Motor neuron (in vitro differentiated cells): ENCODE measurements around the gene FBXL15. TPM values are rescaled to one million over a fixed set of nuclear protein-coding genes. Genes with fewer than 3 reads are reported as not detected.

Experiments
- ATAC-seq, 8 experiments: fragments of 200-7000 bp; cut with Tn5 transposase; replicated peaks in 6 of 8; 2 replicates each; pipeline ENCODE4 v1.8.0; 2021; ENCODE audit warnings: mild to moderate bottlenecking in 8 of 8, moderate library complexity in 8 of 8
- H3K27ac ChIP-seq, 2 donors: fragments of 250-450 bp; sonication (Bioruptor Pico); 2 replicates each; pipeline ENCODE4 v1.9.0; 2021; ENCODE audit warnings: antibody characterized with exemption in 2 of 2, mild to moderate bottlenecking in 2 of 2, moderate library complexity in 1 of 2
- H3K4me1 ChIP-seq, 2 donors: fragments of 250-450 bp; sonication (Bioruptor Pico); replicated peaks in 1 of 2; 2 replicates each; pipeline ENCODE4 v1.6.1; 2021; ENCODE audit warnings: antibody characterized with exemption in 2 of 2, mild to moderate bottlenecking in 2 of 2, moderate library complexity in 1 of 2
- H3K4me3 ChIP-seq, 5 donors: fragments of 250-450 bp; sonication (Bioruptor Pico); 2 replicates each; pipeline ENCODE4 v1.9.0; 2021; ENCODE audit warnings: antibody characterized with exemption in 5 of 5, mild to moderate bottlenecking in 5 of 5, moderate library complexity in 4 of 5
- WGBS, 10 experiments: fragments of 450-650 bp; shearing (Covaris generic); methylation state at CpG; one replicate each; pipeline ENCODE4 v1.0.0; 2022; 5-methylcytosine and 5-hydroxymethylcytosine counted together
- in situ Hi-C, 9 experiments: fragments of 400-800 bp; cut with MboI; loops; one replicate each; pipeline ENCODE4 v1.15.0; 2021; ENCODE audit warnings: low sequenced_read_pairs in 9 of 9, low pct_unique_long_range_greater_than_20kb in 2 of 9; ENCODE audit not compliant: unreplicated experiment in 9 of 9
- total RNA-seq, 8 experiments: library from RNA; unstranded; fragments of 300-600 nt; gene quantifications; 2 replicates each; pipeline versions ENCODE4 v1.2.3 to v1.2.4, GENCODE V29; 2022

FBXL15 gene
- total RNA-seq, 8 experiments from 2014 or later: 7.0 to 17.4 (median 11.6) TPM

GRCh38 chr10:102408131-102408727 is 12.4 kb upstream of the FBXL15 start:
- H3K4me3 ChIP-seq: peak overlapping the region; percentile 38 to 52 (median 48)
- peak in 3 of 8 experiments; percentile 1 to 4 (median 3) for ATAC-seq
- peak overlapping the region in 1 of 2 donors; percentile 85 for H3K27ac ChIP-seq
- H3K4me1 ChIP-seq: peaks cover 45 to 46% of the 10 kb centered on the region in 2 donors
- whole genome bisulfite sequencing, 10 experiments: 52 to 90% methylated on average over 2 to 3 of the region's 14 CpGs; no CpG with 5 or more reads in 8 of the 10 experiments
- in situ Hi-C loops: no loop called here

- H3K4me3 ChIP-seq: peak overlapping the region; percentile 38 to 52 (median 48)
- WGBS, 10 experiments: 0% methylated on average over 3 to 8 of the region's 103 CpGs; no CpG with 5 or more reads in 8 of the 10 experiments
- peaks cover 52 to 54% of the 10 kb centered on the region in 2 donors for H3K4me1 ChIP-seq
- H3K27ac ChIP-seq: peak overlapping the region; percentile 72 to 85
- in situ Hi-C loops: no loop called here
- peak; percentile 49 to 80 (median 75) for ATAC-seq
Observed at GRCh38 chr10:102408728-102409603, 11.7 kb upstream of the FBXL15 start.

- peak in 4 of 8 experiments; percentile 0 to 3 (median 0) for ATAC-seq
- in situ Hi-C loops: no loop called here
- Histone ChIP-seq H3K4me1 (peaks cover 57 to 60% of the 10 kb centered on the region in 2 donors), H3K4me3 (peak overlapping the region; percentile 38 to 52 (median 48)), H3K27ac (peak overlapping the region; percentile 72 to 85)
- WGBS, 10 experiments: 0 to 52% (median 31%) methylated on average over 2 to 9 of the region's 24 CpGs; no CpG with 5 or more reads in 4 of the 10 experiments
Observed at GRCh38 chr10:102409604-102410428, 10.8 kb upstream of the FBXL15 start.

- 27 to 38% methylated on average over 3 to 7 of the region's 48 CpGs; no CpG with 5 or more reads in 8 of the 10 experiments for WGBS, 10 experiments
- H3K4me3 ChIP-seq: peak overlapping the region; percentile 15 to 52 (median 48)
- ATAC-seq: peak; percentile 7 to 44 (median 30)
- peaks cover 57 to 63% of the 10 kb centered on the region in 2 donors for H3K4me1 ChIP-seq
- in situ Hi-C loops: no loop called here
- H3K27ac ChIP-seq: peak overlapping the region; percentile 72 to 85
Observed at GRCh38 chr10:102410429-102411073, 10.1 kb upstream of the FBXL15 start.

DNA sequence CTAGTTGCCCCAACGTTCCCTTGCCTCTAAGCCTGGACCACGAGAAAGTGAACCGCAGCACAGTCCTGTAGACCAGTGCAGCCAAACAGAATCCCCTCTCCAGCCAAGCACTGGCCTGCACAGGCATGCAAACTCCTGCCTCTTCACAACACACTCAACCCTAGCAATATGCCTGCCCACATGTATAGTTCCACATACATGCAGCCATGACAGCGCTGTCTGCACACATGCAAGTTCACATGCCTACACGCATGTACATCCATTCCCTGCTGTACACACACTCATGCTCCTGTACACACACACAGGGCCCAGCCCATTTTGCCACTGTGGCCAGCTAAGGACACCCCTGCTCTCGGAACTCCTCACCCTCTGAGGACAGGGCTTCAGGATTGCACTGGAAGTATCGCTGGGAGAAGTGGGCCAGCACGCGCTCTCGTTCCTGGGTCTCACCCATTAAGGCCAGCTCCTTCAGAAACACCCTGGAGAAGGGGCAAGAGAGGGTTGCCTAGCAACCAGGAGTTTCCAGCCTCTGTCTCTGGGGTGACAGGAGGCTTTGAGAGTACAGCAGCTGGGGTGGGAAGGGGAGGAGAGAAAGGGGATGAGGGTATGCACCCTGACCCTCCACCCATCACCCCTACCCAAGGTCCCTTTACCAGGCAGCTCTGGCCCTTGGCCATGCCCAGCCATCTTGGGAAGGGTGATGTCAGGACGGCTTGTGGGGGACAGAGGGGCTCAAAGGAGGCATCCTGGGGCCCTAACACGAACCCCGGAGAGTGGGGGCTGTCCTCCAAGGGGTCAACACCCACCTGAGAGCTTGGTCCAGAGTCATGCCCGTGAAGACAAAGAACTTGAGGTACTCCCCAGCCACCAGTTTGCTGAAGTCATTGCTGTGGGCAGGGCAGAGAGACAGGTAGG is 9.0 kb upstream of the FBXL15 start:
- no peak overlapping the region for H3K4me3 ChIP-seq
- WGBS, 10 experiments: 33 to 100% (median 57%) methylated on average over 1 to 3 of the region's 14 CpGs; no CpG with 5 or more reads in 4 of the 10 experiments
- peak overlapping the region; percentile 53 to 85 for H3K27ac ChIP-seq
- H3K4me1 ChIP-seq: peaks cover 57 to 63% of the 10 kb centered on the region in 2 donors
- no peak for ATAC-seq
- in situ Hi-C loops: no loop called here

- no peak for ATAC-seq
- Histone ChIP-seq H3K4me3 (no peak overlapping the region), H3K27ac (peak overlapping the region; percentile 53 to 85), H3K4me1 (peaks cover 57 to 65% of the 10 kb centered on the region in 2 donors)
- in situ Hi-C loops: no loop called here
- WGBS, 10 experiments: 20 to 100% (median 61%) methylated on average over 1 to 3 of the region's 10 CpGs; no CpG with 5 or more reads in 6 of the 10 experiments
Observed at GRCh38 chr10:102412293-102412692, 8.3 kb upstream of the FBXL15 start.

DNA sequence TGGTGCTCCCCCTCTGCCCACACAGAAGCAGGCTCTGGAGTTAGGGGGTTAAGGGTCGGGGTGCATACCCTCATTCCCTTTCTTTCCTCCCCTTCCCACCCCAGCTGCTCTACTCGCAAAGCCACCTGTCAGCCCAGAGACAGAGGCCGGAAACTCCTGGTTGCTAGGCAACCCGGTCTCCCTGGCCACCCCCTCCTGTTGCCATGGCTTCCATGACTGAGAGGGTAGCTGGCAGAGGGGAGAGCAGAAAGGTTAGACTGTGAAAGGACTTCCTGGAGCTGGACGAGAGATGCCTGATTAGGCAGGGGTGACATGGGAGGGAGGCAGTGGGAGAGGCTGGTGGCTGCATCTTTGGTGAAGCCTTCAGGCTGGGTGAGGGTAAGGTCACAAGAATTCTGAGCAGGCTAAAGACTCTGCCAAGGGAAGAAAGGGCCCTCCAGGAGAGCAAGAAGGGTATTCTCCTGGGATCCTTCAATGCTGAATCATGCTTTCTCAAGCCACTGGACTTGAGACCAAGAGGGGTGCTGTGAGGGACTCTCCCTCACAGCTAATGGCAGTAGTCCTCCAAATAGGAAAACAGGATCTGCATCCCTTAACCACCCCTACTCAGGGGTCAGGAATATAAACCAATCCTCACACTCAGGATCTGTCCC is 7.5 kb upstream of the FBXL15 start:
- Histone ChIP-seq H3K27ac (peak overlapping the region; percentile 53 to 85), H3K4me1 (peaks cover 59 to 65% of the 10 kb centered on the region in 2 donors), H3K4me3 (no peak overlapping the region)
- in situ Hi-C loops: no loop called here
- 0 to 20% (median 3%) methylated on average over 1 to 3 of the region's 5 CpGs; no CpG with 5 or more reads in 6 of the 10 experiments for WGBS, 10 experiments
- peak in 5 of 8 experiments; percentile 35 to 50 (median 36) for ATAC-seq

DNA sequence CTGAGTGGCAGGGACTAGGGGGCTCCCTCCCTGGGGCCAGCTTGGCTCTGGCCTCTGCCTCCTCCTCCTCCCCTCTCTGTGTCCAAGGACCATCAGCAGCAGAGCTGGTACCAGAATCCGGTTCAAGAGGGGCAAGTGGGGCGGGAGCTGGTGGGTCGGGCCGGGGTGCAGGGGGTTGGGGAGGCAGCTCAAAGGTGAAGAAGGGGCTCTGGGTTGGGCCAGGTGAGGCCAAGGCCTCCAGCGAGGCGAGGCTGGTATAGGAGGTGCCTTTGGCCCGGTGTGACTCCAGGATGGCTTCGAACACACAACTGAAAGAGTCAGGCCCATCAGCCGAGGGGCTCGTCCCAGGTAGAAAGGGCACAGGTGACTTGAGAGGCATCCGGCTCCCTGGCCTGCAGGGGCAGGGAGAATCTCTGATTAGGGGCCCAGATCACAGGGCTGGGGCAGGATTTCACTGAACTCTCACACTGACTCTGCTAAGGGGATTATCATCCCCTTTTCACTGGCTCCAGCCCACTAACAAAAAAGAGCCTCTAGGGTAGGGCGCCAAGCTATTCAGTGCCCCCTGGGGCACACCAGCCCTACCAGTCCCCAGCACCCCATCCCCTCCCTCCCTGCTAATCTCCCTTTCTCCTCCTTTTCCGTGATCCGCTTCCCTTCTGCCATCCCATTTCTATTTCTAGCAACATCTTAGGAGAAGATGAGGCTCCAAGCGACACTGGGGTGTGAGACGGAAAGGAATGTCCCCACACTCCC is 6.7 kb upstream of the FBXL15 start:
- Histone ChIP-seq H3K4me3 (no peak overlapping the region), H3K27ac (peak overlapping the region; percentile 29 to 77), H3K4me1 (peaks cover 59 to 64% of the 10 kb centered on the region in 2 donors)
- WGBS, 10 experiments: 80 to 100% (median 90%) methylated on average over 1 to 4 of the region's 16 CpGs; no CpG with 5 or more reads in 6 of the 10 experiments
- ATAC-seq: no peak
- in situ Hi-C loops: no loop called here

DNA sequence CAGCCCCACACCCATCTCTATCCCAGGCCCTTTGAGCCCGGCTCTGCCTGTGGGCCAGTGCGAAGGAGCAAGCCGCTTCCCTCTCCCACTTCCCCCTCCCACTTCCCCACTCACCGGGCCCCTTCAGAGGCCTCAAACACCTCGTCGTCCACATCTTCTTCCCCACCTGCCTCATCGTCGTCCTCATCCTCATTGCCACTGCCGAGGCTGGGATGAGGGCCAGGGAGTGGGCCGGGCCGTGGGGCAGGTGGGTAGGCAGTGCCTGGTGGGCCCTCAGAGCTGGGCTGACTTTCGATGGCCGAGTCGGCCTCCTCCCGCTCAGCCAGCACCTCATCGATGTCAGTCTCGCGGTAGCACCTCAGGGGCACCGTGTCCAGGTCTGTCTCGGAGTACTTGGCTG is 5.9 kb upstream of the FBXL15 start:
- H3K4me3 ChIP-seq: no peak overlapping the region
- peaks cover 55 to 60% of the 10 kb centered on the region in 2 donors for H3K4me1 ChIP-seq
- H3K27ac ChIP-seq: no peak overlapping the region
- in situ Hi-C loops: no loop called here
- ATAC-seq: no peak
- WGBS, 10 experiments: 8 to 80% methylated on average over 1 to 4 of the region's 20 CpGs; no CpG with 5 or more reads in 8 of the 10 experiments

GRCh38 chr10:102416283-102416682 is 4.4 kb upstream of the FBXL15 start:
- Histone ChIP-seq H3K4me1 (peaks cover 39 to 45% of the 10 kb centered on the region in 2 donors), H3K27ac (no peak overlapping the region)
- in situ Hi-C loops: no loop called here

More at GRCh38 chr10:102416283-102416682, 4.4 kb upstream of the FBXL15 start:
- ATAC-seq: no peak
- 50 to 100% methylated on average over 1 to 3 of the region's 9 CpGs; no CpG with 5 or more reads in 8 of the 10 experiments for WGBS, 10 experiments
- no peak overlapping the region for H3K4me3 ChIP-seq
